Kidney (tissue), 14 donors: ENCODE measurements around the gene NSD1. TPM values are rescaled to one million over a fixed set of nuclear protein-coding genes. Genes with fewer than 3 reads are reported as not detected.
A peak's percentile ranks its signal among the peaks of the same experiment; 100 is the strongest.

Source experiments
- DNase-seq, 5 donors: peaks; one replicate each; pipeline ENCODE4 v3.0.0-alpha.2; 2013 to 2020
- FAIRE-seq: peaks from 2 replicates; lab custom pipeline; 2012; peaks lifted over from hg19 to GRCh38; lab: Jason Lieb, UNC
- H3K27ac ChIP-seq, 2 donors: one replicate each; pipeline ENCODE4 v1.7.0; 2013; ENCODE audit warnings: low read depth in 2 of 2, low read length in 2 of 2, inconsistent platforms in 1 of 2
- H3K27me3 ChIP-seq: one replicate; pipeline ENCODE4 v1.7.1; 2013; ENCODE audit warnings: low read length, inconsistent platforms; ENCODE audit not compliant: control insufficient read depth, insufficient read depth
- H3K36me3 ChIP-seq, 3 donors: one replicate each; pipeline versions ENCODE4 v1.7.0 to v1.7.1; 2013; ENCODE audit warnings: low read length in 3 of 3, control low read depth in 1 of 3, inconsistent platforms in 1 of 3; ENCODE audit not compliant: insufficient read depth in 3 of 3, control insufficient read depth in 2 of 3
- H3K4me1 ChIP-seq, 3 donors: one replicate each; pipeline versions ENCODE4 v1.7.0 to v1.7.1; 2013; ENCODE audit warnings: low read length in 3 of 3, inconsistent platforms in 1 of 3, low read depth in 1 of 3; ENCODE audit not compliant: control insufficient read depth in 2 of 3, insufficient read depth in 2 of 3
- H3K4me3 ChIP-seq, 3 donors: one replicate each; pipeline versions ENCODE4 v1.7.0 to v1.8.1; 2013; ENCODE audit warnings: low read length in 3 of 3, control low read depth in 1 of 3, inconsistent platforms in 1 of 3
- H3K9ac ChIP-seq, 3 donors: one replicate each; pipeline versions ENCODE4 v1.7.0 to v1.7.1; 2013; ENCODE audit warnings: low read length in 3 of 3, control low read depth in 1 of 3, inconsistent platforms in 1 of 3
- H3K9me3 ChIP-seq, 3 donors: one replicate each; pipeline versions ENCODE4 v1.7.0 to v1.7.1; 2013; ENCODE audit warnings: low read length in 3 of 3, control low read depth in 1 of 3, inconsistent platforms in 1 of 3; ENCODE audit not compliant: control insufficient read depth in 2 of 3, insufficient read depth in 1 of 3
- intact Hi-C: fragments of 100-400 bp; cut with DNase I; formaldehyde crosslinking; loops from one replicate; pipeline ENCODE4 v1.11.1; 2022
- polyA plus RNA-seq: library from polyadenylated mRNA; stranded (reverse); fragments of 350-450 nt; fragmentation: Illumina TruSeq; extraction: RNeasy Lipid Tissue Mini Kit (QIAGEN cat#74804); gene quantifications from one replicate; pipeline ENCODE4 v1.2.3, GENCODE V29; 2014; ENCODE audit warnings: low read depth, low replicate concordance; ENCODE audit not compliant: insufficient read depth
- total RNA-seq: library from RNA; stranded (reverse); fragmentation: NEBNext Ultra II Directional; extraction: Animal tissue kit (Norgen Biotek cat#: 25700); gene quantifications from one replicate; pipeline ENCODE4 v1.2.1, GENCODE V29; 2021
- TF ChIP-seq, protein P1 (sequence below): IDR thresholded peaks from 3 replicates; pipeline ENCODE4 v1.5.1; 2012; ENCODE audit warnings: mild to moderate bottlenecking, moderate library complexity, borderline replicate concordance; ENCODE audit not compliant: insufficient read depth; ENCODE audit errors: extremely low read depth
- donor health status: control.
- donor health status: control.
- donor health status: control.
- donor health status: control.
- donor health status: control.
- donor health status: DM: yes; HTN: yes; CAD: no.
- donor health status: Normal renal cell carcinoma (clear cell type).

The NSD1 gene
- total and polyA plus RNA-seq, 2 donors from 2014 or later: 6.0 to 99.1 TPM

DNA sequence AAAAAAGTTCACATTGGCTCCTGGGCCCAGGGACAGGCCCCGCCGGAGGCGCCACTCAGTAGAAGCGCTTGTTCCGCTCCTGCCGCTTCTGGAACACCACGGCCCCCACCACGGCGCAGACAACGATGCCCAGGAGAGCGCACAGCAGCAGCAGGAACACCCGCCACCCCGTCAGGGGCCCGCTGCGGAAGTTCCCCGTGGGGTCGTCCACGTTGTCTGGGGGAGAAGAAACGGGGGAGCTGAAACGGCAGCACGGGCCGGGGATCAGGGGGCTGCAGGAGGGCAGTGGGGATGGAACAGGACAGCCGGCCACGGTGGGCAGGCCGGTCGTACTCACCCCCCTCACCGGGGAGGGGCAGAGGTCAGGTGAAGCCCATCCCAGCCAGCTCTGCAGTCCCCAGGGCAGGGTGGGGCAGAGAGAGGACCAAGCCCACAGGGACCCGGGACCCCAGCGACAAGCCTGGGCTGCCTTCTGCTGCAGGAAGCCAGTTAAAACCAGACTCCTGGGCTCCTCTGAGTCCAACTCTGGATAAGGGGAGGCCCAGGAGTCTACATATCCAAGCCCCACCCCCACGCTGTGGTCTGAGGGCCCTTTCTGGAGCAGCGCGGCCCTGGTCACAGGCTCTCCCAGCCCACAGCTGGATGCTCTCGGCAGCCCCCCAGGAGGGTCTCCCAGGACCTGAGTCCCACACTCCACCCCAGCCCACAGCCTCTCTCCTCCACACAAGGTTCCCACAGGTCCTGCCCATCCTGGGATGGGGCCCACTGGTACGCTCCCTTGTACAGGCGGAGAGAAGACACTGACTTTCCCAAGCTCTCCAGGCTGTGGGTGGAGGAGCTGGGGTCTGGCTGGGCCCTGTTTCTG is 198.7 kb downstream of the NSD1 start:
- DNase-seq (peak in 1 of 5 donors; percentile 74), FAIRE-seq (no peak)
- Histone ChIP-seq H3K9me3 (no peaks in the 10 kb centered on the region), H3K4me3 (no peak overlapping the region), H3K27me3 (no peaks in the 10 kb centered on the region), H3K36me3 (peaks cover 0 to 51% (median 31%) of the 10 kb centered on the region in 3 donors), H3K4me1 (peaks cover 0 to 2% (median 0%) of the 10 kb centered on the region in 3 donors), H3K27ac (no peak overlapping the region), H3K9ac (no peak overlapping the region)
- intact Hi-C loops: no loop called here
- TF ChIP-seq, protein P1, sequence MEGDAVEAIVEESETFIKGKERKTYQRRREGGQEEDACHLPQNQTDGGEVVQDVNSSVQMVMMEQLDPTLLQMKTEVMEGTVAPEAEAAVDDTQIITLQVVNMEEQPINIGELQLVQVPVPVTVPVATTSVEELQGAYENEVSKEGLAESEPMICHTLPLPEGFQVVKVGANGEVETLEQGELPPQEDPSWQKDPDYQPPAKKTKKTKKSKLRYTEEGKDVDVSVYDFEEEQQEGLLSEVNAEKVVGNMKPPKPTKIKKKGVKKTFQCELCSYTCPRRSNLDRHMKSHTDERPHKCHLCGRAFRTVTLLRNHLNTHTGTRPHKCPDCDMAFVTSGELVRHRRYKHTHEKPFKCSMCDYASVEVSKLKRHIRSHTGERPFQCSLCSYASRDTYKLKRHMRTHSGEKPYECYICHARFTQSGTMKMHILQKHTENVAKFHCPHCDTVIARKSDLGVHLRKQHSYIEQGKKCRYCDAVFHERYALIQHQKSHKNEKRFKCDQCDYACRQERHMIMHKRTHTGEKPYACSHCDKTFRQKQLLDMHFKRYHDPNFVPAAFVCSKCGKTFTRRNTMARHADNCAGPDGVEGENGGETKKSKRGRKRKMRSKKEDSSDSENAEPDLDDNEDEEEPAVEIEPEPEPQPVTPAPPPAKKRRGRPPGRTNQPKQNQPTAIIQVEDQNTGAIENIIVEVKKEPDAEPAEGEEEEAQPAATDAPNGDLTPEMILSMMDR: no peak

DNA sequence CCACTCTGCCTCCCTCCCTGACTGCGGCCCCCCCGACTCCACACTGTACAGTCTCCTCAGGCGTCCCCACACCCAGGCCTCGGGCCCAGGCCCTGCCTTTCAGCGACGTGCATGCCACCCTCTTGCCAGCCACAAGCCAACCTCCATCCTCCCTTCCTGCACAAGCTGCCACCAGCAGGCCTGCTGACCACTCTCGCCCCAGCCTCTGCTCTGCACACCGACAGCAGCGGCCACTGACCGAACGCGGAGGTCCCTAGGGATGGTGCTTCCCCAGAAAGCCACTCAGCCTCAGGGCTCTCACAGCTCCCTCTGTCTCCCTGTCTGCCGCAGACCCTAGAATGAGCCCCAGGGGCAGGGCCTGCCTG is 199.3 kb downstream of the NSD1 start:
- no peak for FAIRE-seq

DNA sequence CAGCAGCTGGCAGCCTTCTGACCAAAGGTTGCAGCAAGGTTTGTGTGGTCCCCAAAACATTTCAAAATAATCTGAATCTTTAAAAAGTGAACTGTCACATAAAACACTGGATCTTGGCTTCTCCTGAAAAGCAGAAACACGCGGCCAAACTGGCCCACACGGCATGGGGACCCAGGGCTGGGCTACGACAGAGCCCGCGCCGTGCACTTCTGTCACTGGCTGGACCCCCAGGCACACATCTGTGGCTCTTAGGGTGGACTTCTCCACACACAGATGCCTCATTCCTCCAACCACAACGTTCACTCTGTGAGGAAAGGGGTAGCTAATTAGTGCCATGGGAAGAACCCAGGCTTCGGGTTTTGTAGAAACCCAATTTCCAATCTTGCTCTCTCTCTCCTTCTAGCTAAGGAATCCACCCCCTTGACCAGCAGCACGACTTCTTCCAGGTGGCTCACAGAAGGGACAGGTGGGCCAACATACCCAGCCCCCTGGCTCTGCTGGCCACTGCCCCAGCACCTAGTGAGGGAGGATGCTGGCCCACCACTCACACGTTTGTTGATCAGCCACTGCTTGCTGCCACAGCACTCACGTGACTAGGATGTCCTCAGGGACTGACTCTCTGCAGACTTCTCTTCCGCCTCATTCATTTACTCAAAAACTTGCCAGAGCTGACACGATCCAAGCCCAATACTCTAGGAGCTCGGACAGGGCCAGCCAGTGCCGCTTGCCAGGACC is 200.0 kb downstream of the NSD1 start:
- TF ChIP-seq, protein P1: no peak
- H3K27ac ChIP-seq: no peak overlapping the region
- FAIRE-seq (no peak), DNase-seq (peak in 1 of 5 donors; percentile 31)
- H3K36me3 ChIP-seq: peaks cover 0 to 60% (median 33%) of the 10 kb centered on the region in 3 donors
- H3K4me1 ChIP-seq: peaks cover 0 to 3% (median 0%) of the 10 kb centered on the region in 3 donors
- intact Hi-C loops: no loop called here
- H3K9me3 ChIP-seq: no peaks in the 10 kb centered on the region
- H3K27me3 ChIP-seq: no peaks in the 10 kb centered on the region
- no peak overlapping the region for H3K9ac ChIP-seq
- H3K4me3 ChIP-seq: no peak overlapping the region

More for the DNA sequence above, 199.3 kb downstream of the NSD1 start:
- Histone ChIP-seq H3K9ac (no peak overlapping the region), H3K27me3 (no peaks in the 10 kb centered on the region), H3K27ac (no peak overlapping the region), H3K36me3 (peaks cover 0 to 57% (median 33%) of the 10 kb centered on the region in 3 donors), H3K4me1 (peaks cover 0 to 2% (median 0%) of the 10 kb centered on the region in 3 donors), H3K4me3 (no peak overlapping the region), H3K9me3 (no peaks in the 10 kb centered on the region)
- DNase-seq: peak in 1 of 5 donors; percentile 61
- intact Hi-C loops: no loop called here
- TF ChIP-seq, protein P1: no peak
